ENCODE measurements around the gene PARP16.
"Not testable (repeated sequence)": the region's sequence is repeated elsewhere in the genome, so short reads cannot be mapped to it uniquely, and the experiment has no call there.

Gene PARP16

GRCh38 chr15:65275104-65275727, 11.5 kb downstream of the PARP16 start:
- DNase-seq: no peak

- not testable (repeated sequence) for DNase-seq
Measured at GRCh38 chr15:65270811-65271545, 15.7 kb downstream of the PARP16 start.

DNA sequence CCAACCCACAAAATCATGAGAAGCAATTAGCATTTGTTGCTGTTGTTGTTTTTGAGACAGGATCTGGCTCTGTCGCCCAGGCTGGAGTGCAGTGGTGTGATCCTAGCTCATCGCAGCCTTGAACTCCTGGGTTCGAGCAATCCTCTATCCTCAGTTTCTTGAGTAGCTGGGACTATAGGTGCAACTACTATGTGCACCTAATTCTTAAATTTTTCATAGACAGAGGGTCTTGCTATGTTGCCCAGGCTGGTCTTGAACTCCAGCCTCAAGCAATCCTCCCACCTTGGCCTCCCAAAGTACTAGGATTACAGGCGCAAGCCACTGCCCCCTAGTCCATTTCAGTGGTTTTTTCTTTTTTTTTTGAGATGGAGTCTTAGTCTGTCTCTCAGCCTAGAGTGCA, 18.3 kb downstream of the PARP16 start:
- no peak for DNase-seq

- no peak for DNase-seq
Measured at GRCh38 chr15:65266469-65266868, 20.2 kb downstream of the PARP16 start.

DNA sequence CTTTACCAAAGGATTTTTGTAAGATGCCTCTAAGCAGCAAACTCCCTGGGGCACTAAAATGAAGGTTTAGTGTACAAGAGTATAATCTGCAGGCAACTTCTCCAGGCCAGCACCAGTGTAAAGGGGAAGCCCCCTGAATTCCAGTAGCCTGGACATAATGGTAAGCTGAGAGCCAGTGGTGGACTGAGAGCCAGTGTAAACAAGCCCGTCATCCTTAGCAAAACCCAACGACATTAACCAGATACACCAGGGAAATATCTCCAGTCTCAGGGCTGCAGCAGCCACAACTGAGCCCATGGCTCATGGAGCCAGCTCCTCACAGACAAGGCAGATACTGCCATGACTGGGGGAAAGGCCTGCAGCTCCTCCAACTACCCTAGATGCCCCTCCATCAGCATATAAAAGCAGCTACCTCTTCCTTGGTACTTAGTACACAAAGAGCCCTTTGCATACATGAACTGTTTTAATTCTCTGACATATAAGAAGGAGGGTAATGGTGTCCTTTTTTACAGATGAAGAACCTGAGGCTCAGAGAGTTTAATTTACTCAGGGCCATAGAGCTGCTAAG, 21.7 kb downstream of the PARP16 start:
- DNase-seq: no peak

GRCh38 chr15:65263313-65263712, 23.4 kb downstream of the PARP16 start:
- DNase-seq: no peak

DNA sequence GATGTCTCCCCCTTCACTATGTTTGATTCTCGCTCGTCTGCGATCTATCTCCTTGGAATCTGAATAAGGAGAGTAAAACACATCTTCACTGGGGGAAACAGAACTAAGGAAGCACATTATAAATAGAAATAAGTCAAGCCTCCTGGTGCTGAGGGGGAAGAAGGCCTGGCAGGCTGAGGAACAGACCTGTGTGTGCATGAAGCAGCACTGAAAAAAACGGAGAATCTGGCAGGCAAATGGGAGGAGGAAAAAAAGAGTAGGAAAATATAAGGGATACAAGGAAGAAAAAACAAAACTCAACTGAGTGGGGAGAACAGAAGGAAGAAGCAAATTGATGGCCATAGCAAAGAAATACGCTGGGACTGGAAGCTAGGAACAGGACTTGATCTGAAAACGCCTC, 25.7 kb downstream of the PARP16 start:
- no peak for DNase-seq

GRCh38 chr15:65259367-65259797, 27.3 kb downstream of the PARP16 start:
- no peak for DNase-seq

- DNase-seq: no peak
Measured at GRCh38 chr15:65258375-65259262, 28.1 kb downstream of the PARP16 start.

- DNase-seq: no peak
Measured at GRCh38 chr15:65255486-65256140, 31.1 kb downstream of the PARP16 start.

DNA sequence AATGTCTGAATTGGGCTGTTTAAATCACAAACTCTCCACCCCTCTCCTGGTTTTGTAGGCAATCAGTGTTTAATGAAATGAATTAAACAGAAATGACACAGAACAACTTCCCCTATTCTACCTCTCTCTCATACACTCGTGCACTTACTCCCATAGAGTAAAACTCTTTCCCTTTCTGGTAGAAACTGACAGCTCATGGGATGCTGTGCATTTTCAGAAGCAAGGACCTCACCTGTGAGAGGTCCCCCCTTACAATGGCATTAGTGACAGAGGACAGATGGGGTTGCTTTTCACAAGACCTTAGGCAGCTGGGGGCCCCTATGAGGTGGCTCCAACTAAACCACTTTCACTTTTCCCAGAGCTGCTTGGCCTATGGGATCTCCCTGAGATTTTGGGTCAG, 31.9 kb downstream of the PARP16 start:
- no peak for DNase-seq

GRCh38 chr15:65254356-65254755, 32.3 kb downstream of the PARP16 start:
- no peak for DNase-seq

GRCh38 chr15:65249641-65250040, 37.0 kb downstream of the PARP16 start:
- DNase-seq: no peak

GRCh38 chr15:65248511-65249255, 38.0 kb downstream of the PARP16 start:
- no peak for DNase-seq

DNA sequence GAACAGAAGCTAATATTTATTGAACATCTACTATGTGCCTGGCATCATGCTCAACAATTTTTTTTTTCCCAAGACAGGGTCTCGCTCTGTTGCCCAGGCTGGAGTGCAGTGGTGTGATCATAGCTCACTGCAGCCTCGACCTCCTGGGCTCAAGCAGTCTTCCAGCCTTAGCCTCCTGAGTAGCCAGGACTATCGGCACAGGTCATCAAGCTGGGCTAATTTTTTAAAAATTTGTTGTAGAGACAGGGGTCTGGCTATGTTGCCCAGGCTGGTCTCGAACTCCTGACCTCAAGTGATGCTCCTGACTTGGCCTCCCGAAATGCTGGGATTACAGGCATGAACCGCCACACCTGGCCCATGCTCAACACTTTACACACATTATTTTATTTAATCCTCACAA, 39.7 kb downstream of the PARP16 start:
- DNase-seq: no peak

GRCh38 chr15:65246026-65246714, 40.5 kb downstream of the PARP16 start:
- DNase-seq: no peak

GRCh38 chr15:65245096-65245856, 41.4 kb downstream of the PARP16 start:
- no peak for DNase-seq

- no peak for DNase-seq
Measured at GRCh38 chr15:65244638-65245037, 42.0 kb downstream of the PARP16 start.

GRCh38 chr15:65236443-65236842, 50.2 kb downstream of the PARP16 start:
- not testable (repeated sequence) for DNase-seq

GRCh38 chr15:65233696-65234095, 53.0 kb downstream of the PARP16 start:
- DNase-seq: no peak

- DNase-seq: no peak
Measured at GRCh38 chr15:65232520-65232919, 54.2 kb downstream of the PARP16 start.

Data from NCI-H510A treated with DMSO at 0.1 percent for 48 hours (cell line).